ENCODE data around the gene CYTL1. TPM values are rescaled to one million over a fixed set of nuclear protein-coding genes. Genes with fewer than 3 reads are reported as not detected.

Gene CYTL1
- total and polyA plus RNA-seq, 2 donors (not counting 3 experiments of a cell fraction or from before 2014, with no cell fraction given): 4.0 to 36.8 TPM

DNA sequence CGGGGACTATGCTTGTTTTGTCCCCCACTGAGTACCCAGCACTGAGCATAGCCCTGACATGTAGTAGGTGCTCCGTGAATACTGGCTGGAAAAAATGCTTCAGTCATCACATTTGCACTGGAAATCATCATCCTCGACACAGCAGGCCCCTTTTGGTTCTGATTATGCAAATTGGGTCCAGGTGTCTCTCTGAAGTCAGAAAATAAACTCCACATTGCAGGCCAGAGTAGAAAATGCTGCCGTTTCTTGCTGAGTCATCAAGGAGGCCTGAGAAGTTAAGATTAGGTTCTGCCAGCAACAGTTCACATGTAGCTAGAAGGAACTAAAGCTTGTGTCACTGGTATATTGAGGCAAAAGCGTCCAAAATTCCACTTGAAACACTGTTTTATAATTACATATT is 17.0 kb upstream of the CYTL1 start:
- no peak overlapping the region for H3K4me2 ChIP-seq (ENCODE audit: insufficient read depth, low read length)
- H3K27me3 ChIP-seq (ENCODE audit: control insufficient read depth in 2 of 2, insufficient read depth in 2 of 2, low read length in 2 of 2): no peaks in the 10 kb centered on the region
- TF ChIP-seq POLR2AphosphoS5 (IDR thresholded peaks at IDR 0.05; ENCODE audit: insufficient read depth, low read depth, low read length) (no peak), FOS (IDR thresholded peaks at IDR 0.05; ENCODE audit: borderline replicate concordance, insufficient read depth, low read length) (no peak), GATA2 (IDR thresholded peaks at IDR 0.05; ENCODE audit: insufficient read depth, insufficient read length, low read depth, low read length) (no peak), POLR2A (IDR thresholded peaks at IDR 0.05; ENCODE audit: low read depth, low read length) (no peak), JUN (IDR thresholded peaks at IDR 0.05; ENCODE audit: borderline replicate concordance, insufficient read depth, insufficient read length, low read depth) (no peak), MYC (IDR thresholded peaks at IDR 0.05; ENCODE audit: low read depth, low read length) (no peak), EZH2 (IDR thresholded peaks at IDR 0.05; ENCODE audit: borderline replicate concordance, low read depth, low read length, severe bottlenecking) (no peak)
- TF ChIP-seq, protein P1, sequence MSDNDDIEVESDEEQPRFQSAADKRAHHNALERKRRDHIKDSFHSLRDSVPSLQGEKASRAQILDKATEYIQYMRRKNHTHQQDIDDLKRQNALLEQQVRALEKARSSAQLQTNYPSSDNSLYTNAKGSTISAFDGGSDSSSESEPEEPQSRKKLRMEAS (IDR thresholded peaks at IDR 0.05; ENCODE audit: insufficient read depth, insufficient read length): no peak
- TF ChIP-seq, protein P2, sequence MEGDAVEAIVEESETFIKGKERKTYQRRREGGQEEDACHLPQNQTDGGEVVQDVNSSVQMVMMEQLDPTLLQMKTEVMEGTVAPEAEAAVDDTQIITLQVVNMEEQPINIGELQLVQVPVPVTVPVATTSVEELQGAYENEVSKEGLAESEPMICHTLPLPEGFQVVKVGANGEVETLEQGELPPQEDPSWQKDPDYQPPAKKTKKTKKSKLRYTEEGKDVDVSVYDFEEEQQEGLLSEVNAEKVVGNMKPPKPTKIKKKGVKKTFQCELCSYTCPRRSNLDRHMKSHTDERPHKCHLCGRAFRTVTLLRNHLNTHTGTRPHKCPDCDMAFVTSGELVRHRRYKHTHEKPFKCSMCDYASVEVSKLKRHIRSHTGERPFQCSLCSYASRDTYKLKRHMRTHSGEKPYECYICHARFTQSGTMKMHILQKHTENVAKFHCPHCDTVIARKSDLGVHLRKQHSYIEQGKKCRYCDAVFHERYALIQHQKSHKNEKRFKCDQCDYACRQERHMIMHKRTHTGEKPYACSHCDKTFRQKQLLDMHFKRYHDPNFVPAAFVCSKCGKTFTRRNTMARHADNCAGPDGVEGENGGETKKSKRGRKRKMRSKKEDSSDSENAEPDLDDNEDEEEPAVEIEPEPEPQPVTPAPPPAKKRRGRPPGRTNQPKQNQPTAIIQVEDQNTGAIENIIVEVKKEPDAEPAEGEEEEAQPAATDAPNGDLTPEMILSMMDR (IDR thresholded peaks at IDR 0.05; ENCODE audit: extremely low read depth in 1 of 2, insufficient read depth in 1 of 2, low read depth in 1 of 2, low read length in 2 of 2): no peak
- ChIA-PET POLR2A (interaction anchor here (0.7 kb wide), 1 partner anchor 14 kb away, joined by 7 read pairs; no protein-coding TSS in a partner anchor), CTCF (interaction anchor here (0.6 to 2.4 kb wide), 3 partner anchors 13 to 18 kb away, joined by 3 to 9 read pairs (median 3); partner anchors contain the start of gene STK32B)
- no peak overlapping the region for H2AFZ ChIP-seq (ENCODE audit: low read depth, low read length)
- H3K27ac ChIP-seq (ENCODE audit: insufficient read depth, low read depth, low read length): no peak overlapping the region
- no peak for DNase-seq (ENCODE audit: low read depth, low spot score)
- no TSS peak for BruUV-seq (replicated peaks)
- H4K20me1 ChIP-seq (replicated peaks; ENCODE audit: control insufficient read depth, extremely low read depth, insufficient read depth, low read length): no peaks in the 10 kb centered on the region
- no peaks in the 10 kb centered on the region for H3K36me3 ChIP-seq (ENCODE audit: control insufficient read depth in 2 of 2, extremely low read depth in 1 of 2, insufficient read depth in 2 of 2, low read length in 2 of 2)
- H3K9me1 ChIP-seq (replicated peaks; ENCODE audit: control insufficient read depth, extremely low read depth, insufficient read depth, low read length): no peaks in the 10 kb centered on the region
- no peaks in the 10 kb centered on the region for H3K79me2 ChIP-seq (ENCODE audit: control insufficient read depth, insufficient read depth, low read length)
- FAIRE-seq: no peak
- intact Hi-C loops (cut with micrococcal nuclease): loop anchor here (10.0 kb wide), 1 partner anchor 1239 kb away; no protein-coding TSS in a partner anchor
- no peak overlapping the region for H3K9ac ChIP-seq (replicated peaks; ENCODE audit: extremely low read depth, insufficient read depth, low read length)
- H3K4me3 ChIP-seq (replicated peaks in 1 of 3; ENCODE audit: insufficient read depth in 1 of 3, low read depth in 1 of 3, low read length in 3 of 3): no peak overlapping the region
- dilution Hi-C loops (cut with MboI; ENCODE audit: extremely low pct_ligation_motif_present, low sequenced_read_pairs): no loop called here
- peaks cover 52% of the 10 kb centered on the region for H3K4me1 ChIP-seq (ENCODE audit: control insufficient read depth, extremely low read depth, insufficient read depth, low read length)
- no peaks in the 10 kb centered on the region for H3K9me3 ChIP-seq (replicated peaks; ENCODE audit: control insufficient read depth, insufficient read depth, low read length)
